Esophagus muscularis mucosa (tissue), 3 donors: ENCODE measurements around the gene C2orf92.

Source experiments
- CTCF ChIP-seq, 3 experiments: fragments of 200-600 bp in 2 of 3; fragments of 450-650 bp in 1 of 3; sonication (generic) in 2 of 3; IDR thresholded peaks; one replicate each; pipeline ENCODE4 v1.5.1; 2017 to 2019; ENCODE audit warnings: antibody characterized with exemption in 3 of 3, mild to moderate bottlenecking in 2 of 3, moderate library complexity in 1 of 3
- POLR2A ChIP-seq: fragments of 450-650 bp; IDR thresholded peaks from one replicate; pipeline ENCODE4 v1.6.1; 2017; ENCODE audit warnings: antibody characterized with exemption, moderate library complexity, mild to moderate bottlenecking, low read depth

- TF ChIP-seq CTCF (IDR thresholded peaks at IDR 0.05) (no peak), POLR2A (no peak)
These were observed 64.0 kb downstream of the C2orf92 start for GRCh38 chr2:97733341-97734035.
